ENCODE measurements around the gene SOX6. TPM values are rescaled to one million over a fixed set of nuclear protein-coding genes. Genes with fewer than 3 reads are reported as not detected.

Gene SOX6
- total and polyA plus RNA-seq, 2 of the 13 experiments (the other 11 are each of a cell fraction or from before 2014, with no cell fraction given), result 2.6 to 11.2 TPM

- TF ChIP-seq, protein P1, sequence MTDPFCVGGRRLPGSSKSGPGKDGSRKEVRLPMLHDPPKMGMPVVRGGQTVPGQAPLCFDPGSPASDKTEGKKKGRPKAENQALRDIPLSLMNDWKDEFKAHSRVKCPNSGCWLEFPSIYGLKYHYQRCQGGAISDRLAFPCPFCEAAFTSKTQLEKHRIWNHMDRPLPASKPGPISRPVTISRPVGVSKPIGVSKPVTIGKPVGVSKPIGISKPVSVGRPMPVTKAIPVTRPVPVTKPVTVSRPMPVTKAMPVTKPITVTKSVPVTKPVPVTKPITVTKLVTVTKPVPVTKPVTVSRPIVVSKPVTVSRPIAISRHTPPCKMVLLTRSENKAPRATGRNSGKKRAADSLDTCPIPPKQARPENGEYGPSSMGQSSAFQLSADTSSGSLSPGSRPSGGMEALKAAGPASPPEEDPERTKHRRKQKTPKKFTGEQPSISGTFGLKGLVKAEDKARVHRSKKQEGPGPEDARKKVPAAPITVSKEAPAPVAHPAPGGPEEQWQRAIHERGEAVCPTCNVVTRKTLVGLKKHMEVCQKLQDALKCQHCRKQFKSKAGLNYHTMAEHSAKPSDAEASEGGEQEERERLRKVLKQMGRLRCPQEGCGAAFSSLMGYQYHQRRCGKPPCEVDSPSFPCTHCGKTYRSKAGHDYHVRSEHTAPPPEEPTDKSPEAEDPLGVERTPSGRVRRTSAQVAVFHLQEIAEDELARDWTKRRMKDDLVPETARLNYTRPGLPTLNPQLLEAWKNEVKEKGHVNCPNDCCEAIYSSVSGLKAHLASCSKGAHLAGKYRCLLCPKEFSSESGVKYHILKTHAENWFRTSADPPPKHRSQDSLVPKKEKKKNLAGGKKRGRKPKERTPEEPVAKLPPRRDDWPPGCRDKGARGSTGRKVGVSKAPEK (CRISPR knock-in tag; IDR thresholded peaks at IDR 0.05; ENCODE audit: borderline replicate concordance), result no peak
Measured at GRCh38 chr11:16059332-16059731, 297.0 kb downstream of the SOX6 start (continued).

- Histone ChIP-seq H3K27me3 (ENCODE audit: control insufficient read depth in 1 of 2, insufficient read depth in 2 of 2, low read length in 2 of 2) (no peaks in the 10 kb centered on the region), H3K9me3 (ENCODE audit: low read length) (no peaks in the 10 kb centered on the region), H3K27ac (ENCODE audit: extremely low read length, insufficient read depth, low read length) (no peak overlapping the region), H2AFZ (ENCODE audit: low read length) (no peak overlapping the region), H3K4me1 (ENCODE audit: insufficient read depth, low read length) (no peaks in the 10 kb centered on the region), H3K9ac (ENCODE audit: insufficient read depth, low read depth, low read length) (no peak overlapping the region), H3K4me3 (replicated peaks in 1 of 3; ENCODE audit: insufficient read depth in 1 of 3, low read depth in 2 of 3, low read length in 3 of 3) (no peak overlapping the region), H3K36me3 (replicated peaks in 1 of 2; ENCODE audit: control insufficient read depth in 1 of 2, insufficient read depth in 2 of 2, low read length in 2 of 2) (no peaks in the 10 kb centered on the region), H3K79me2 (ENCODE audit: insufficient read depth, low read length) (no peaks in the 10 kb centered on the region), H4K20me1 (ENCODE audit: insufficient read depth, low read length) (no peaks in the 10 kb centered on the region), H3K4me2 (ENCODE audit: low read depth, low read length) (no peak overlapping the region)
- TF ChIP-seq SRSF4 (IDR thresholded peaks at IDR 0.05; ENCODE audit: low read depth, low read length, poor library complexity, severe bottlenecking), result no peak
- TF ChIP-seq, protein P2, sequence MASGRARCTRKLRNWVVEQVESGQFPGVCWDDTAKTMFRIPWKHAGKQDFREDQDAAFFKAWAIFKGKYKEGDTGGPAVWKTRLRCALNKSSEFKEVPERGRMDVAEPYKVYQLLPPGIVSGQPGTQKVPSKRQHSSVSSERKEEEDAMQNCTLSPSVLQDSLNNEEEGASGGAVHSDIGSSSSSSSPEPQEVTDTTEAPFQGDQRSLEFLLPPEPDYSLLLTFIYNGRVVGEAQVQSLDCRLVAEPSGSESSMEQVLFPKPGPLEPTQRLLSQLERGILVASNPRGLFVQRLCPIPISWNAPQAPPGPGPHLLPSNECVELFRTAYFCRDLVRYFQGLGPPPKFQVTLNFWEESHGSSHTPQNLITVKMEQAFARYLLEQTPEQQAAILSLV (CRISPR knock-in tag; IDR thresholded peaks at IDR 0.05; ENCODE audit: borderline replicate concordance), result no peak
- in situ Hi-C loops (cut with HindIII; ENCODE audit: extremely low pct_ligation_motif_present, low pct_unique_long_range_greater_than_20kb), result no loop called here
- FAIRE-seq (no peak), DNase-seq (ENCODE audit: low spot score) (no peak), ATAC-seq (no peak)
- BruUV-seq (replicated peaks), result no TSS peak
- ChIA-PET POLR2A (no interaction called here), CTCF (ENCODE audit: low intra/inter-chr PET ratio, low total read pairs) (no interaction called here)
- intact Hi-C loops (cut with micrococcal nuclease; ENCODE audit: unreplicated experiment), result no loop called here
Measured at GRCh38 chr11:16058671-16059070, 297.7 kb downstream of the SOX6 start.
